ENCODE measurements around the gene RGSL1. TPM values are rescaled to one million over a fixed set of nuclear protein-coding genes. Genes with fewer than 3 reads are reported as not detected.
A peak's percentile ranks its signal among the peaks of the same experiment; 100 is the strongest.

The RGSL1 gene
- total RNA-seq, 1 donor from 2014 or later = not detected

DNA sequence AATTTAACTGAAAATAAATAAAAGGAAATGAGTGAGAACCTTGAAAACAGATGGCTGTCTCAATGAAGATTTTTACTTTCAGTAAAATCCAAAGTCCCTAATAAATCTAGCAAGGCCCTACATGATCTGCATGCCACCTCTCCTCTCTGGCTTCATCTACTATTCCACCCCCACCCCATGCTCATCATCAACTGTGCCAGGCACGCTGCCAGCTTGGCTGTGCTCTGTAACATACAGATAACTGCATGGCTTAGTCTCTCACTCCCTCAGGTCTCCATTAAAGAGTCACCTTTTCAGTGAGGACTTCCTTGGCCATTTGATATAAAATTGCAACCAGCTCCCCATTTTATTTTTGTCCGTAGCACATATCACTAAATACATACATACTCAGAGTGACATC, 26.7 kb downstream of the RGSL1 start:
- H3K27me3 ChIP-seq = peaks cover 3% of the 10 kb centered on the region
- no peak overlapping the region for H3K27ac ChIP-seq
- no peak overlapping the region for H3K4me3 ChIP-seq
- no peaks in the 10 kb centered on the region for H3K9me3 ChIP-seq
- no peak for ATAC-seq
- TF ChIP-seq, protein P1, sequence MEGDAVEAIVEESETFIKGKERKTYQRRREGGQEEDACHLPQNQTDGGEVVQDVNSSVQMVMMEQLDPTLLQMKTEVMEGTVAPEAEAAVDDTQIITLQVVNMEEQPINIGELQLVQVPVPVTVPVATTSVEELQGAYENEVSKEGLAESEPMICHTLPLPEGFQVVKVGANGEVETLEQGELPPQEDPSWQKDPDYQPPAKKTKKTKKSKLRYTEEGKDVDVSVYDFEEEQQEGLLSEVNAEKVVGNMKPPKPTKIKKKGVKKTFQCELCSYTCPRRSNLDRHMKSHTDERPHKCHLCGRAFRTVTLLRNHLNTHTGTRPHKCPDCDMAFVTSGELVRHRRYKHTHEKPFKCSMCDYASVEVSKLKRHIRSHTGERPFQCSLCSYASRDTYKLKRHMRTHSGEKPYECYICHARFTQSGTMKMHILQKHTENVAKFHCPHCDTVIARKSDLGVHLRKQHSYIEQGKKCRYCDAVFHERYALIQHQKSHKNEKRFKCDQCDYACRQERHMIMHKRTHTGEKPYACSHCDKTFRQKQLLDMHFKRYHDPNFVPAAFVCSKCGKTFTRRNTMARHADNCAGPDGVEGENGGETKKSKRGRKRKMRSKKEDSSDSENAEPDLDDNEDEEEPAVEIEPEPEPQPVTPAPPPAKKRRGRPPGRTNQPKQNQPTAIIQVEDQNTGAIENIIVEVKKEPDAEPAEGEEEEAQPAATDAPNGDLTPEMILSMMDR (IDR thresholded peaks at IDR 0.05) = no peak
- no peaks in the 10 kb centered on the region for H3K36me3 ChIP-seq
- no peak for DNase-seq
- intact Hi-C loops (cut with DNase I) = no loop called here
- H3K4me1 ChIP-seq = no peaks in the 10 kb centered on the region

DNA sequence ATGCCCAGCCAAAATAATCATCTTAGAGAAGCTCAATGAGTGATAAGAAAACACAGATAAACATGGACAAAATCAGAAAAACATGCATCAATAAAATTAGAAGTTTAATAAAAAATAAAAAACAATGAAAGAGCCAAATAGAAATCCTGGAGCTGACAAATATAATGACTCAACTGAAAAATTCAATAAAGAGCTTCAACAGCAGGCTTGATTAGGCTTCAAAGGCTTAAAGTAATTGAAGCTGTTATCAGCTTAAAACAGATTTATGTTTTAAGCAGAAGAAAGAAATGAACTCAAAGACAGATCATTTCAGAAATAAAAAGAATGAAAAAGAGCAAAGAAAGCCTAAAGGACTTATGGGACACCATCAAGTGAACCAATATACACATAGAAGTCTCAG, 28.3 kb downstream of the RGSL1 start:
- DNase-seq (no peak), ATAC-seq (no peak)
- H3K36me3 ChIP-seq = no peaks in the 10 kb centered on the region
- H3K27ac ChIP-seq = no peak overlapping the region
- TF ChIP-seq, protein P1 (IDR thresholded peaks at IDR 0.05) = no peak
- peaks cover 3% of the 10 kb centered on the region for H3K27me3 ChIP-seq
- no peaks in the 10 kb centered on the region for H3K4me1 ChIP-seq
- H3K9me3 ChIP-seq = no peaks in the 10 kb centered on the region
- H3K4me3 ChIP-seq = no peak overlapping the region
- intact Hi-C loops (cut with DNase I) = no loop called here

DNA sequence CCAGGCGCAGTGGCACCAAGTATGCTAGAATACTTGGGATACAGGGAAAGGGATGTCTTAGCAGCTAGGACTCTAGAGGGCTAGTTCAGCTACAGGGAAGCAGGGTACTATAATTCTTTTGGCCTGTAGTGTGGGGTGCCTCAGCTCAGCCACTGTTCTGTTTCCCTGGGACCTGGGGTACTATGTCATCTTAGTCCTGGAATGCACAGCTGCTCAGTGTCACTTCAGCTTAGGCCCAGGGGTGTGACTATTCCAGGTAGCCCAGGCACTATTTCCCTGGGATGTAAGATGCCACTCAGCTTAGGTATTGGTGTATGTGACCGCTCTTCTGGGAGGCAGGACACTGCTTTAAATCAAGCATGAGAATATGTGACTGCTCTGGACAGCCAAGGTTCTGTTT, 34.1 kb downstream of the RGSL1 start:
- no peaks in the 10 kb centered on the region for H3K27me3 ChIP-seq
- no peaks in the 10 kb centered on the region for H3K4me1 ChIP-seq
- DNase-seq (no peak), ATAC-seq (peak; percentile 17)
- TF ChIP-seq, protein P1 (IDR thresholded peaks at IDR 0.05) = no peak
- H3K4me3 ChIP-seq = no peak overlapping the region
- no peaks in the 10 kb centered on the region for H3K9me3 ChIP-seq
- intact Hi-C loops (cut with DNase I) = no loop called here
- H3K36me3 ChIP-seq = no peaks in the 10 kb centered on the region
- H3K27ac ChIP-seq = no peak overlapping the region

DNA sequence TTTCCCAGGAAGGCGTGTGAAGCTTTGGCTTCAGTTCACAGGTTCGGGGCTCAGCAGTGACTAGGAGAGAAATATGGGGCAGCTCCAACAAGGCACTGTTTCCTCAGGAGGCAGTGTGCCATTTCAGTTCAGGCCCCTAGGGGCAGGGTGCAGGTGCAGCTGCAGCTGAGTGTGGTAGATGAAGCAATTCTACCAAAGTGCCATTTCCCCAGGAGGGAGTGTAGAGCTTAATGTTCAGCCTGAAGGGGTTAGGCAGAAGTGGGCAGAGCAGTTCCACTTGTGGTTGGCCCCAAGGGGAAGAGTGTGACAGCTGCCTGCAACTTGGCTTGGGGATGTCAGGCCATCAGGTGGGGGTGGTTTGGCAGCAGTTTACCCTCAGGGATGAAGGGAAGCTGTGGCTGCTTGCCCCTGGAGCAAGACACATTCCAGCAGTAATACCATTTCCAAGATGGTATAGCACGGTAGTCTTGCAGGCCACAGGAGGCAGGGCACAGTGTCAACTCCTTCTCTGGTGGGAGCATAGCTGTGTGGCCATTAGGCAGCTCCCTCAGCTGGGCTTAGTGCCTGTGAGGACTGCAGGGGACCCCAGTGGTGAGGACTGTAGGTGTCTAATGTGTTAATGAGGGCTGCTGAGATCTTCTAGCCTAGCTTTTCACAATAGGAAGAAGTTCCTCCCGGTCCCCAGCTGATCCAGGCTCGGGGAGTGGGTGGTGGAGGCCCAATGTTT, 34.7 kb downstream of the RGSL1 start:
- TF ChIP-seq, protein P1 (IDR thresholded peaks at IDR 0.05) = peak; percentile 38
- H3K4me3 ChIP-seq = no peak overlapping the region
- no peaks in the 10 kb centered on the region for H3K9me3 ChIP-seq
- DNase-seq (peak; percentile 64), ATAC-seq (peak; percentile 93)
- intact Hi-C loops (cut with DNase I) = no loop called here
- H3K4me1 ChIP-seq = no peaks in the 10 kb centered on the region
- no peaks in the 10 kb centered on the region for H3K27me3 ChIP-seq
- no peaks in the 10 kb centered on the region for H3K36me3 ChIP-seq
- H3K27ac ChIP-seq = no peak overlapping the region

DNA sequence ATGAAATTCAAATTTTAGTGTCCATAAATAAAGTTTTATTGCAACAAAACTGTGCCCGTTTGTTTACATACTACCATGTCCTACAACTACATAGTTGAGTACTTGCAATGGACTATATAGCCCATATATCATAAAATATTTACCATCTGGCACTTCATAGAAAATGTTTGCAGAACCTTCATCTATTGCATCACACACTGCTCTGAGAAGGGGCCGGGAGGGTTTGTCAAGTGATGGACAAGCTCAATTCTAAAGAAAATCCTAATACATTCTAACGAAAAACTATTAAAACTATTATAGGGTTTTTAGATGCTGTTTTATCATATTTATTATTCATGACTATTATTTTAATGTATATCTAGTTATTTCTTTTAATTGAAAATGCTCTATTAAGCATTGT, 35.9 kb downstream of the RGSL1 start:
- no peaks in the 10 kb centered on the region for H3K36me3 ChIP-seq
- DNase-seq (no peak), ATAC-seq (no peak)
- H3K9me3 ChIP-seq = no peaks in the 10 kb centered on the region
- TF ChIP-seq, protein P1 (IDR thresholded peaks at IDR 0.05) = no peak
- H3K4me3 ChIP-seq = no peak overlapping the region
- no peak overlapping the region for H3K27ac ChIP-seq
- no peaks in the 10 kb centered on the region for H3K27me3 ChIP-seq
- intact Hi-C loops (cut with DNase I) = no loop called here
- H3K4me1 ChIP-seq = no peaks in the 10 kb centered on the region

DNA sequence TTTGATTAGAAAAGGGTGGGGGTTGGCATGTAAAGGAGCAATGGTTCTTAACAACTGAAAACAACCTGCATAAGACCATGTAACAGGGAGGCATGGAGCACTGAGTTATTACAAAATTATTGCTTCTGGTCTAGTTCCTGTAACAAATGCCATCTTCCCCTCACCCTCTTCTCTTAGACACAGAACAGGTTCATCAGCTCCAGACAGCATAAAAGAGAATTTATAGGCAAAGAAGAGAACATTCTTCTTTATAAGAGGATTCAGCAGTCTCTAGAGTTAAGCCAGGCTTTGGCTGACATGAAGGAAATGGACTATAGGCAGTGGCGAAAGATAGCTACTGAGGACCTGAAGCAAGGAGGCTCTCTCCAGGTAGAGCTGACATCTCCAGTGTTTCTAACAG, 38.9 kb downstream of the RGSL1 start:
- TF ChIP-seq, protein P1 (IDR thresholded peaks at IDR 0.05) = no peak
- Histone ChIP-seq H3K27me3 (no peaks in the 10 kb centered on the region), H3K27ac (no peak overlapping the region), H3K36me3 (no peaks in the 10 kb centered on the region), H3K4me3 (no peak overlapping the region), H3K9me3 (no peaks in the 10 kb centered on the region), H3K4me1 (no peaks in the 10 kb centered on the region)
- intact Hi-C loops (cut with DNase I) = no loop called here
- no peak for ATAC-seq
- DNase-seq = no peak

Measured in upper lobe of right lung (tissue), 1 donor.